K562 (cell line): ENCODE data around the gene ST3GAL3. TPM values are rescaled to one million over a fixed set of nuclear protein-coding genes. Genes with fewer than 3 reads are reported as not detected.
A peak's percentile ranks its signal among the peaks of the same experiment; 100 is the strongest.

Experiments used
- ATAC-seq: fragments of 200-7000 bp; cut with Tn5 transposase; 3 replicates; pipeline ENCODE4 v1.9.1; 2020; ENCODE audit warnings: moderate library complexity
- BruUV-seq: library from RNA; stranded (reverse); fragments of 400-500 nt; replicated peaks from 2 replicates; lab custom pipeline; 2021; lab: Mats Ljungman, UMichigan
- CTCF ChIA-PET: fragments of 300-600 bp; formaldehyde crosslinking; extraction: SDS; loops from one replicate; lab custom pipeline; 2021; ENCODE audit warnings: low intra/inter-chr PET ratio; lab: Yijun Ruan, JAX
- POLR2A ChIA-PET: fragments of 300-600, 350-650 bp; sonication (Branson Sonifier 250); formaldehyde crosslinking; extraction: SDS; loops from one replicate; lab custom pipeline; 2021; ENCODE audit warnings: antibody characterized with exemption, inconsistent platforms; lab: Yijun Ruan, JAX
- DNase-seq, 4 experiments: peaks; one replicate each; pipeline versions ENCODE4 v3.0.0 to v3.0.0-alpha.2; 2011 to 2018; ENCODE audit warnings: low spot score in 3 of 4, mixed read lengths in 3 of 4; ENCODE audit errors: extremely low read depth in 1 of 4
- FAIRE-seq: peaks from 2 replicates; lab custom pipeline; 2011; peaks lifted over from hg19 to GRCh38; lab: Jason Lieb, UNC
- H2AFZ ChIP-seq: 2 replicates; pipeline ENCODE4 v1.6.0; 2011; ENCODE audit warnings: low read depth, low read length, control low read depth, inconsistent platforms
- H3K27ac ChIP-seq: fragments of 200-600 bp; 3 replicates; pipeline ENCODE4 v1.8.0; 2011; ENCODE audit warnings: low read depth, mild to moderate bottlenecking, control low read depth, inconsistent platforms, low read length, moderate library complexity, mixed read lengths; ENCODE audit errors: extremely low read depth
- H3K27me3 ChIP-seq, 2 experiments: fragments of 300-600 bp in 1 of 2; 2 replicates in 1 of 2; 3 replicates in 1 of 2; pipeline versions ENCODE4 v1.6.0 to v1.8.0; 2011; ENCODE audit warnings: inconsistent platforms in 2 of 2, low read length in 2 of 2, mild to moderate bottlenecking in 1 of 2, mixed read lengths in 1 of 2, moderate library complexity in 1 of 2; ENCODE audit not compliant: control insufficient read depth in 2 of 2, insufficient read depth in 2 of 2
- H3K36me3 ChIP-seq: fragments of 300-600 bp; 3 replicates; pipeline ENCODE4 v1.8.0; 2011; ENCODE audit warnings: mild to moderate bottlenecking, low read length, inconsistent platforms; ENCODE audit not compliant: control insufficient read depth, insufficient read depth
- H3K4me1 ChIP-seq, 2 experiments: fragments of 200-600 bp in 1 of 2; replicated peaks in 1 of 2; 2 replicates in 1 of 2; 3 replicates in 1 of 2; pipeline versions ENCODE4 v1.5.1 to v1.8.0; 2011; ENCODE audit warnings: inconsistent platforms in 2 of 2, low read length in 2 of 2, mild to moderate bottlenecking in 1 of 2, mixed read lengths in 1 of 2, moderate library complexity in 1 of 2; ENCODE audit not compliant: control insufficient read depth in 2 of 2, insufficient read depth in 2 of 2
- H3K4me2 ChIP-seq: 2 replicates; pipeline ENCODE4 v1.6.1; 2011; ENCODE audit warnings: low read length, control low read depth, inconsistent platforms, mixed read lengths; ENCODE audit not compliant: insufficient read depth
- H3K4me3 ChIP-seq: fragments of 200-600 bp; sonication (generic), shearing (Covaris generic); 2 replicates; pipeline ENCODE4 v1.5.1; 2016; ENCODE audit warnings: control low read depth, inconsistent platforms
- H3K79me2 ChIP-seq: fragments of 200-600 bp; 3 replicates; pipeline ENCODE4 v1.8.0; 2011; ENCODE audit warnings: low read length, inconsistent platforms; ENCODE audit not compliant: control insufficient read depth, insufficient read depth
- H3K9ac ChIP-seq, 2 experiments: 2 replicates each; pipeline versions ENCODE4 v1.6.0 to v1.6.1; 2011; ENCODE audit warnings: low read depth in 2 of 2, low read length in 2 of 2, control low read depth in 1 of 2, inconsistent platforms in 1 of 2, mild to moderate bottlenecking in 1 of 2, mixed read lengths in 1 of 2; ENCODE audit not compliant: insufficient read depth in 1 of 2
- H3K9me1 ChIP-seq: one replicate; pipeline ENCODE4 v1.6.0; 2011; ENCODE audit warnings: inconsistent platforms, mild to moderate bottlenecking, low read length, moderate library complexity; ENCODE audit not compliant: control insufficient read depth, insufficient read depth
- H3K9me3 ChIP-seq: replicated peaks from 2 replicates; pipeline ENCODE4 v1.5.1; 2011; ENCODE audit warnings: low read depth, low read length, inconsistent platforms; ENCODE audit not compliant: control insufficient read depth, insufficient read depth
- H4K20me1 ChIP-seq: replicated peaks from 2 replicates; pipeline ENCODE4 v1.6.1; 2011; ENCODE audit warnings: low read length, inconsistent platforms, mixed read lengths; ENCODE audit not compliant: control insufficient read depth, insufficient read depth
- CBFA2T2 ChIP-seq: fragments of 450-650 bp; conservative IDR thresholded peaks from 2 replicates; pipeline ENCODE4 v1.6.1; 2017; ENCODE audit warnings: mild to moderate bottlenecking
- ELF2 ChIP-seq: fragments of 250-450 bp; sonication (Bioruptor Pico); IDR thresholded peaks from 2 replicates; pipeline ENCODE4 v1.5.0; 2021; ENCODE audit warnings: mild to moderate bottlenecking
- GABPB1 ChIP-seq: sonication (generic); formaldehyde crosslinking; IDR thresholded peaks from 2 replicates; pipeline ENCODE4 v1.8.0; 2022; ENCODE audit warnings: mild to moderate bottlenecking, missing genetic modification reagents
- GTF2A2 ChIP-seq: IDR thresholded peaks from 2 replicates; pipeline ENCODE4 v1.6.1; 2016; ENCODE audit warnings: mild to moderate bottlenecking, missing genetic modification characterization, missing compliant biosample characterization
- KDM2B ChIP-seq: fragments of 250-450 bp; sonication (Bioruptor Pico); IDR thresholded peaks from 2 replicates; pipeline ENCODE4 v1.8.0; 2021; ENCODE audit warnings: mild to moderate bottlenecking, moderate library complexity
- ZFP36 ChIP-seq: fragments of 150-350 bp; IDR thresholded peaks from 2 replicates; pipeline ENCODE4 v1.6.1; 2018; ENCODE audit warnings: low read length, low read depth; ENCODE audit not compliant: partially characterized antibody
- ZFPM2 ChIP-seq: fragments of 250-450 bp; sonication (Bioruptor Pico); IDR thresholded peaks from 2 replicates; pipeline ENCODE4 v1.5.1; 2022; ENCODE audit warnings: mild to moderate bottlenecking
- ZNF589 ChIP-seq: fragments of 200-800 bp; sonication (Bioruptor generic); IDR thresholded peaks from 2 replicates; pipeline ENCODE4 v1.6.1; 2016; ENCODE audit warnings: low read depth, missing genetic modification characterization, missing compliant biosample characterization
- WGBS: fragments of 100-300 bp; shearing (Covaris generic); methylation state at CpG from one replicate; pipeline ENCODE4 v1.1.6; 2016; ENCODE audit warnings: low coverage, mixed read lengths; ENCODE audit not compliant: insufficient coverage; ENCODE audit errors: missing lambda C conversion rate; 5-methylcytosine and 5-hydroxymethylcytosine counted together
- in situ Hi-C: fragments of 300-500 bp; cut with MboI; formaldehyde crosslinking; loops from 4 replicates; pipeline ENCODE4 v1.15.0; 2018; ENCODE audit warnings: inconsistent platforms, mixed read lengths
- intact Hi-C: fragments of 100-400 bp; cut with micrococcal nuclease; formaldehyde crosslinking; loops from 2 replicates; pipeline ENCODE4 v1.14.2; 2022
- polyA plus RNA-seq, 8 experiments: library from polyadenylated mRNA; depleted of rRNA in 4 of 8; stranded (reverse) in 5 of 8; unstranded in 3 of 8; fragments of >200 nt; fragmentation: Nextera tagmentation in 2 of 8; fragmentation: Illumina TruSeq in 1 of 8; extraction: Ambion mirVana in 2 of 8; extraction: Trizol in 1 of 8; gene quantifications; 2 replicates each; pipeline versions ENCODE4 v1.2.1 to v1.2.3, GENCODE V29; 2011 to 2014; ENCODE audit warnings: inconsistent platforms in 1 of 8, missing spikeins in 1 of 8
- total RNA-seq, 7 experiments: library from RNA; depleted of rRNA in 6 of 7; stranded (reverse); fragments of >200 nt in 6 of 7; fragmentation: Illumina TruSeq in 2 of 7; extraction: Trizol in 2 of 7; gene quantifications; 2 replicates each; pipeline versions ENCODE4 v1.2.1 to v1.2.3, GENCODE V29; 2011 to 2021; ENCODE audit warnings: low replicate concordance in 1 of 7
- TF ChIP-seq, protein P1 (sequence below): fragments of 450-650 bp; IDR thresholded peaks from 2 replicates; pipeline ENCODE4 v1.6.1; 2016; ENCODE audit warnings: missing biosample characterization, missing genetic modification characterization
- TF ChIP-seq, protein P2 (sequence below): sonication (generic); formaldehyde crosslinking; IDR thresholded peaks from 2 replicates; pipeline ENCODE4 v1.8.0; 2023; ENCODE audit warnings: mild to moderate bottlenecking, missing genetic modification reagents

The ST3GAL3 gene
- total and polyA plus RNA-seq, 9 of the 15 experiments (the other 6 are each of a cell fraction or from before 2014, with no cell fraction given): 1.2 to 18.9 (median 11.0) TPM

DNA sequence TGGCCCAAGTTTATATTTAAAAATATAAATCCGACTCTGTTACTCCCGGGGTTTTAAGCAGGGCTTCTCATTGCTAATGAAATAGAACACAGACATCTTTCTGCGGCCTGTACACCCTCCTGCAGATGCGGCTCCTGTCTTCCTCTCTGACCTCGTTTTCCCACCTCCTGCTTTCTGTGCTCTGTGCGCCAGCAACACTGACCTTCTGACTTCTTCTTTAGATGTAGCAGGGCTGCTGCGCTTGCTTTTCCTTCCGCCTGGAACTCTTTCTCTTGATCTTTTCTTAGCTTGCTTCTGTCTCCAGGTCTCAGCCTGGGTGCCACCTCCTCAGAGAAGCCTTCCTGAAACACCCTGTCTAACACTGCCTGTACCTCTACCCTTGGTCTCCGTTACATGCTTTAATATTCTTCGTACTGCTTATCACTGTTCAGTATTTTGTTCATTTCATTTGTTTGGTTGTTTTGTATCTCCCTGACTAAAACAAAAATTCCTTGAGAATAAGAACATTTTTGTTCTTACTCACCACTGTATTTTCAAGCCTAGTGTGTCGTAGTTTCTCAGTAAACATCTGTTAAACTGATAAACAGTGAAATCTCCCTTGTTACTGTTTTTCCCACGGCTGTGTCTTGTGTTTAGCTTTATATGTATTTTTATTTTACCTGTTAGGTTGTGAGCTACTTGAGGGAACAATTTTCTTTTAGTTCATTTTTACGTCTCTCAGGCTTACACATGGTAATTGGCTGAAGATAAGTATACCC lies 79.0 kb downstream of the ST3GAL3 start:
- no TSS peak for BruUV-seq
- ChIA-PET POLR2A (interaction anchor here (0.9 to 2.3 kb wide), 2 partner anchors 10 kb away, joined by 3 to 10 read pairs; no protein-coding TSS in a partner anchor), CTCF (no interaction called here)
- Histone ChIP-seq H3K79me2 (no peaks in the 10 kb centered on the region), H3K36me3 (no peaks in the 10 kb centered on the region), H3K4me1 (peaks cover 2 to 14% of the 10 kb centered on the region in 2 experiments; a peak in 4 of 5 replicates), H3K4me3 (no peak overlapping the region), H4K20me1 (no peaks in the 10 kb centered on the region), H3K9me3 (no peaks in the 10 kb centered on the region), H3K9ac (peak overlapping the region in 1 of 2 experiments; percentile 11; a peak in 1 of 4 replicates), H2AFZ (no peak overlapping the region), H3K27ac (no peak overlapping the region), H3K27me3 (no peaks in the 10 kb centered on the region), H3K9me1 (no peaks in the 10 kb centered on the region), H3K4me2 (no peak overlapping the region)
- FAIRE-seq (no peak), ATAC-seq (no peak), DNase-seq (no peak)
- TF ChIP-seq KDM2B (CRISPR knock-in tag): no peak
- peak; percentile 34 for TF ChIP-seq ZFP36
- no peak for TF ChIP-seq GTF2A2
- intact Hi-C loops (no loop called here), in situ Hi-C loops (no loop called here)
- WGBS: 70% methylated on average over 13 of the region's 13 CpGs

DNA sequence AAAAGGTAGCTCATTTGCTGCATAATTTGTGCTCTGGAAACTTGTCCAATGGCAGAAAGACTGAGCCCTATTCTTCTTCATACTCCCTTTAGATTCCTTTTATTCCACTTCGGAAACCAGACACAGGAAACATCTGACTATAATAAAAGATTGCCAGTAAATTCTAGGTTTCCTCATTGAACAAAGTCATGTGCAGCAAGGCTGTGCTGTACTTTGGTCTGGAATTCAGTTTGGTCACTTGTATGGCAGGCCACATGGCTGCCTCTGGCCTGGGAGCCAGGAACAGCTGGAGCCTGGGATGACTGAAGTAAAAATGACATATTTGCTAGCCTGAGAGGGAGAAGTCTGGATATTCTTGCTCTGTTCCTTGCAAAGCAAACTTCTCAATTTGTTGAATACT lies 79.6 kb downstream of the ST3GAL3 start:
- no peak for FAIRE-seq
- 44% methylated on average over 1 of the region's 1 CpG for WGBS
- Histone ChIP-seq H3K27ac (no peak overlapping the region), H4K20me1 (no peaks in the 10 kb centered on the region), H3K9me1 (no peaks in the 10 kb centered on the region), H3K4me2 (no peak overlapping the region), H3K9me3 (no peaks in the 10 kb centered on the region), H3K36me3 (no peaks in the 10 kb centered on the region), H3K9ac (no peak overlapping the region), H3K27me3 (no peaks in the 10 kb centered on the region), H3K79me2 (no peaks in the 10 kb centered on the region), H3K4me1 (peaks cover 2 to 14% of the 10 kb centered on the region in 2 experiments; a peak in 4 of 5 replicates), H2AFZ (no peak overlapping the region), H3K4me3 (no peak overlapping the region)
- ATAC-seq: no peak
- ChIA-PET POLR2A (interaction anchor here (0.9 to 2.3 kb wide), 2 partner anchors 9 to 10 kb away, joined by 3 to 10 read pairs; no protein-coding TSS in a partner anchor), CTCF (no interaction called here)
- no TSS peak for BruUV-seq
- in situ Hi-C loops (no loop called here), intact Hi-C loops (no loop called here)
- TF ChIP-seq ZNF589 (CRISPR knock-in tag) (no peak), ZFPM2 (no peak), CBFA2T2 (no peak), ELF2 (CRISPR knock-in tag) (no peak), GABPB1 (CRISPR knock-in tag) (no peak)
- TF ChIP-seq, protein P1, sequence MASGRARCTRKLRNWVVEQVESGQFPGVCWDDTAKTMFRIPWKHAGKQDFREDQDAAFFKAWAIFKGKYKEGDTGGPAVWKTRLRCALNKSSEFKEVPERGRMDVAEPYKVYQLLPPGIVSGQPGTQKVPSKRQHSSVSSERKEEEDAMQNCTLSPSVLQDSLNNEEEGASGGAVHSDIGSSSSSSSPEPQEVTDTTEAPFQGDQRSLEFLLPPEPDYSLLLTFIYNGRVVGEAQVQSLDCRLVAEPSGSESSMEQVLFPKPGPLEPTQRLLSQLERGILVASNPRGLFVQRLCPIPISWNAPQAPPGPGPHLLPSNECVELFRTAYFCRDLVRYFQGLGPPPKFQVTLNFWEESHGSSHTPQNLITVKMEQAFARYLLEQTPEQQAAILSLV (tag): no peak
- TF ChIP-seq, protein P2, sequence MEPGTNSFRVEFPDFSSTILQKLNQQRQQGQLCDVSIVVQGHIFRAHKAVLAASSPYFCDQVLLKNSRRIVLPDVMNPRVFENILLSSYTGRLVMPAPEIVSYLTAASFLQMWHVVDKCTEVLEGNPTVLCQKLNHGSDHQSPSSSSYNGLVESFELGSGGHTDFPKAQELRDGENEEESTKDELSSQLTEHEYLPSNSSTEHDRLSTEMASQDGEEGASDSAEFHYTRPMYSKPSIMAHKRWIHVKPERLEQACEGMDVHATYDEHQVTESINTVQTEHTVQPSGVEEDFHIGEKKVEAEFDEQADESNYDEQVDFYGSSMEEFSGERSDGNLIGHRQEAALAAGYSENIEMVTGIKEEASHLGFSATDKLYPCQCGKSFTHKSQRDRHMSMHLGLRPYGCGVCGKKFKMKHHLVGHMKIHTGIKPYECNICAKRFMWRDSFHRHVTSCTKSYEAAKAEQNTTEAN (CRISPR knock-in tag): no peak
- no peak for DNase-seq
